GM21381 (cell line): Measurements from ENCODE around the gene TIGD3.

ENCODE experiments used
- ATAC-seq: cut with Tn5 transposase; IDR thresholded peaks from one replicate; pipeline ENCODE4 v1.9.1; 2021; ENCODE audit warnings: mild to moderate bottlenecking, moderate library complexity; ENCODE audit not compliant: unreplicated experiment

TIGD3 gene

DNA sequence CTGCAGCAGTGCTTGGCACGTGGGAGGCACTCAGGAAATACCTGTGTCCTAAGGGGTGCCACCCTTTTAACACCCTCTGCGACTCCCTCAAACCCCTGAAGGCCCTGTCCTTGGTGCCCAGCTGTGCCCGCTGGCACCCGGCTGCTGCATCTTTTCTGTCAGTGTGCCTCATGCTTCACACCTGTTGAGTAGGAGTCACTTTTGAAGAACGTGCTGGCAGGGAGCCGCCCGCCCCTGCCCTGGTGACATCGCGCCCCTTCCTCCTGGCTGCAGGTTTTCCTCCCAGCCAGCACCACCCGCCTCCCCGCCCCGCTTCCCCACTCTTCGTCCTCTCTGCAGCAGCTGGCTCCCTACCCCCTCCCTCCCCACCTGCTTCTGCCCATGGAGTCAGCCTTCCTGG lies 49.7 kb downstream of the TIGD3 start:
- ATAC-seq, result no peak

DNA sequence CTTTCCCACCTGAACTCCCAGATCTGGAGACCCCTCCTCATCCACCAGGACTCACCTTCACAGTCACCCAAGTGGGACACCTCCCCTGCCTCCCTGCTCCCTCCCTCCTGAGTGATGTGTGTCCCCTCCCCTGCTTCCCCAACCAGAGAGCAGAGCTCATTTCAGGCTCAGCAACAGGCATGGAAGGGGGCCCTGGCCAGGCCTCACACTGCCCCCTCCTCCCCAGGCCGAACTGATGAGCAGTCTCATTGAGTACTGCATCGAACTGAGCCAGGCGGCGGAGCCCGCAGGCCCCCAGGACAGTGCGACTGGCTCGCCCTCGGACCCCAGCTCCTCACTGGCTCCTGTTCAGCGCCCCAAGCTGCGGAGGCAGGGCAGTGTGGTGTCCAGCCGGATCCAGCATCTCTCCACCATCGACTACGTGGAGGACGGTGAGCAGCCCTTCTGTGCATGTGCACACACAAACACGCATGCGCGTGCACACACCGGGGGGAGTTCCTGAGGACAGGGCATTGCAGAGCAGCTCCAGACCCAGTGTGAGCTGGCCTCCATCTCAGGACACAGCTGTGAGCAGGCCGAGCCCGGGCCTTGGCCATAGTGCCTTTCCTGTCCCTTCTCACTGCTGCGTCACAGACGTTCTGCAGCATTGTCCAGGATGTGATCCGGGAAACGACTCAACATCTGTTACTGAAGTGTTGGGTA lies 50.2 kb downstream of the TIGD3 start:
- ATAC-seq, result no peak
